H9 (cell line): ENCODE measurements around the gene HIGD2A. TPM values are rescaled to one million over a fixed set of nuclear protein-coding genes. Genes with fewer than 3 reads are reported as not detected.

Experiments used
- DNase-seq: peaks from one replicate; pipeline ENCODE4 v3.0.0-alpha.2; 2017
- H2AFZ ChIP-seq: one replicate; pipeline ENCODE4 v1.6.1; 2013; ENCODE audit warnings: mild to moderate bottlenecking, low read length, control low read depth, moderate library complexity
- H2AK5ac ChIP-seq: 2 replicates; pipeline ENCODE4 v1.6.1; 2013; ENCODE audit warnings: low read length, control low read depth, mixed read lengths; ENCODE audit not compliant: insufficient read length
- H2BK120ac ChIP-seq: one replicate; pipeline ENCODE4 v1.6.1; 2013; ENCODE audit warnings: low read depth, mild to moderate bottlenecking, low read length, control low read depth, inconsistent platforms; ENCODE audit not compliant: poor library complexity, severe bottlenecking
- H2BK12ac ChIP-seq: 2 replicates; pipeline ENCODE4 v1.6.1; 2013; ENCODE audit warnings: low read length, control low read depth, mixed read lengths, low read depth; ENCODE audit not compliant: insufficient read length
- H2BK15ac ChIP-seq: 2 replicates; pipeline ENCODE4 v1.6.1; 2013; ENCODE audit warnings: low read depth, low read length, control low read depth
- H2BK20ac ChIP-seq: one replicate; pipeline ENCODE4 v1.6.1; 2013; ENCODE audit warnings: low read depth, mild to moderate bottlenecking, low read length, control low read depth, inconsistent platforms; ENCODE audit not compliant: poor library complexity, severe bottlenecking
- H2BK5ac ChIP-seq: 2 replicates; pipeline ENCODE4 v1.6.1; 2013; ENCODE audit warnings: low read length, control low read depth, mixed read lengths; ENCODE audit not compliant: insufficient read length
- H3K14ac ChIP-seq: 2 replicates; pipeline ENCODE4 v1.6.1; 2013; ENCODE audit warnings: low read length, control low read depth; ENCODE audit not compliant: insufficient read depth
- H3K18ac ChIP-seq: 2 replicates; pipeline ENCODE4 v1.6.1; 2013; ENCODE audit warnings: low read depth, mild to moderate bottlenecking, mixed read lengths, low read length, control low read depth; ENCODE audit not compliant: insufficient read length
- H3K23ac ChIP-seq: 2 replicates; pipeline ENCODE4 v1.6.1; 2013; ENCODE audit warnings: low read length, control low read depth, mixed read lengths, low read depth; ENCODE audit not compliant: insufficient read length
- H3K23me2 ChIP-seq: 2 replicates; pipeline ENCODE4 v1.6.1; 2013; ENCODE audit warnings: low read depth, mild to moderate bottlenecking, mixed read lengths, low read length, control low read depth; ENCODE audit not compliant: insufficient read length, poor library complexity, severe bottlenecking
- H3K27ac ChIP-seq: 2 replicates; pipeline ENCODE4 v1.5.1; 2013; ENCODE audit warnings: low read length, control low read depth, mixed read lengths, low read depth; ENCODE audit not compliant: insufficient read length
- H3K27me3 ChIP-seq: 2 replicates; pipeline ENCODE4 v1.6.1; 2013; ENCODE audit warnings: low read length, control low read depth, inconsistent platforms; ENCODE audit not compliant: insufficient read depth
- H3K4ac ChIP-seq: 2 replicates; pipeline ENCODE4 v1.6.1; 2013; ENCODE audit warnings: low read depth, mild to moderate bottlenecking, control low read depth, inconsistent platforms, low read length, moderate library complexity
- H3K4me1 ChIP-seq: 2 replicates; pipeline ENCODE4 v1.6.1; 2013; ENCODE audit warnings: low read length, control low read depth, inconsistent platforms; ENCODE audit not compliant: insufficient read depth
- H3K4me2 ChIP-seq: 2 replicates; pipeline ENCODE4 v1.6.1; 2013; ENCODE audit warnings: low read length, control low read depth, mixed read lengths; ENCODE audit not compliant: insufficient read length, insufficient read depth
- H3K56ac ChIP-seq: 2 replicates; pipeline ENCODE4 v1.6.1; 2013; ENCODE audit warnings: low read depth, mild to moderate bottlenecking, mixed read lengths, low read length, control low read depth; ENCODE audit not compliant: insufficient read length
- H3K79me1 ChIP-seq: 2 replicates; pipeline ENCODE4 v1.6.1; 2013; ENCODE audit warnings: low read depth, mild to moderate bottlenecking, moderate library complexity, low read length, control low read depth, inconsistent platforms; ENCODE audit not compliant: insufficient read depth, poor library complexity, severe bottlenecking
- H3K79me2 ChIP-seq: 2 replicates; pipeline ENCODE4 v1.6.1; 2013; ENCODE audit warnings: low read length, control low read depth, inconsistent platforms; ENCODE audit not compliant: insufficient read depth
- H3K9ac ChIP-seq: 2 replicates; pipeline ENCODE4 v1.6.1; 2013; ENCODE audit warnings: low read length, control low read depth, mixed read lengths; ENCODE audit not compliant: insufficient read length; ENCODE audit errors: extremely low read depth
- H3K9me3 ChIP-seq: one replicate; pipeline ENCODE4 v1.6.1; 2013; ENCODE audit warnings: low read depth, low read length, inconsistent platforms; ENCODE audit not compliant: control insufficient read depth
- H3T11ph ChIP-seq: one replicate; pipeline ENCODE4 v1.6.1; 2013; ENCODE audit warnings: mild to moderate bottlenecking, low read length, control low read depth, inconsistent platforms
- H4K20me1 ChIP-seq: one replicate; pipeline ENCODE4 v1.6.1; 2013; ENCODE audit not compliant: control insufficient read depth, insufficient read length, insufficient read depth
- H4K5ac ChIP-seq: 2 replicates; pipeline ENCODE4 v1.6.1; 2013; ENCODE audit warnings: low read depth, mild to moderate bottlenecking, mixed read lengths, low read length, control low read depth; ENCODE audit not compliant: insufficient read length
- H4K8ac ChIP-seq: replicated peaks from 2 replicates; pipeline ENCODE4 v1.6.1; 2013; ENCODE audit warnings: low read length, control low read depth, mixed read lengths, low read depth; ENCODE audit not compliant: insufficient read length
- H4K91ac ChIP-seq: 2 replicates; pipeline ENCODE4 v1.6.1; 2013; ENCODE audit warnings: low read depth, mild to moderate bottlenecking, moderate library complexity, mixed read lengths, low read length, control low read depth; ENCODE audit not compliant: insufficient read length
- H3K27ac Mint-ChIP-seq, 3 experiments: 2 replicates in 2 of 3; 3 replicates in 1 of 3; pipeline ENCODE4 v1.8.0; 2020 to 2021; ENCODE audit warnings: mixed read lengths in 3 of 3, mild to moderate bottlenecking in 1 of 3, moderate library complexity in 1 of 3
- H3K27me3 Mint-ChIP-seq: 2 replicates; pipeline ENCODE4 v1.8.0; 2021; ENCODE audit warnings: low read depth, mild to moderate bottlenecking, moderate library complexity, mixed read lengths
- H3K36me3 Mint-ChIP-seq, 3 experiments: 2 replicates in 2 of 3; 3 replicates in 1 of 3; pipeline ENCODE4 v1.8.0; 2020 to 2021; ENCODE audit warnings: low read depth in 3 of 3, mixed read lengths in 3 of 3; ENCODE audit not compliant: insufficient read depth in 1 of 3
- H3K4me1 Mint-ChIP-seq, 2 experiments: 2 replicates each; pipeline ENCODE4 v1.8.0; 2020; ENCODE audit warnings: mixed read lengths in 2 of 2
- H3K4me3 Mint-ChIP-seq, 2 experiments: 2 replicates in 1 of 2; 3 replicates in 1 of 2; pipeline ENCODE4 v1.8.0; 2020 to 2021; ENCODE audit warnings: mild to moderate bottlenecking in 2 of 2, mixed read lengths in 2 of 2, moderate library complexity in 1 of 2
- H3K9me3 Mint-ChIP-seq, 2 experiments: 2 replicates in 1 of 2; 3 replicates in 1 of 2; pipeline ENCODE4 v1.8.0; 2020; ENCODE audit warnings: mild to moderate bottlenecking in 2 of 2, mixed read lengths in 2 of 2, moderate library complexity in 1 of 2
- CTCF ChIP-seq: fragments of 200-600 bp; sonication (generic); conservative IDR thresholded peaks from 3 replicates; pipeline ENCODE4 v1.8.0; 2021; ENCODE audit warnings: antibody characterized with exemption, mild to moderate bottlenecking
- WGBS: extraction: QIAGEN DNeasy Blood & Tissue Kit; methylation state at CpG from one replicate; pipeline ENCODE4 v1.1.7; 2013; ENCODE audit warnings: missing lambda C conversion rate, low lambda C conversion rate, mixed read lengths; ENCODE audit not compliant: insufficient read length; ENCODE audit errors: extremely low coverage; 5-methylcytosine and 5-hydroxymethylcytosine counted together
- total RNA-seq: library from RNA; stranded (reverse); gene quantifications from 2 replicates; pipeline ENCODE4 v1.2.1, GENCODE V29; 2021

HIGD2A gene
- total RNA-seq, 1 experiment from 2014 or later: 92.3 TPM

DNA sequence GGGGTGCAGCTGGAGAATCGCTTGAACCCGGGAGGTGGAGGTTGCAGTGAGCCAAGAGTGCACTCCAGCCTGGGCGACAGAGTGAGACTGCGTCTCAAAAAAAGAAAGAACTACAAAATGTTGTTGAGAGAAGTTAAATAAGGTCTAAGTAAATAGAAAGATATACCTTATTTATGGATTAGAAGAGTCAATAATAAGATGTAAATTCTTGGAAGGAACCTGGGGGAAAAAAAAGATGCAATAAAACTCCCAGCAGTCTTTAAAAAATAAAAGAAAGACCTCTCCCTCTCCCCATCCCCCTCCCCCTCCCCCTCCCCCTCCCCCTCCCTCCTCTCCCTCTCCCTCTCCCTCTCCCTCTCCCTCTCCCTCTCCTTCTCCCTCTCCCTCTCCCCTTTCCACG lies 44.2 kb downstream of the HIGD2A start:
- DNase-seq: no peak
- Histone ChIP-seq H2BK20ac (no peak overlapping the region), H3K4me2 (no peak overlapping the region), H3K23me2 (no peaks in the 10 kb centered on the region), H3K18ac (no peak overlapping the region), H3K56ac (no peak overlapping the region), H4K20me1 (no peaks in the 10 kb centered on the region), H3K23ac (no peak overlapping the region), H3K9me3 (no peaks in the 10 kb centered on the region), H3K79me1 (no peaks in the 10 kb centered on the region), H4K5ac (no peak overlapping the region), H2BK5ac (no peak overlapping the region), H3T11ph (no peak overlapping the region), H4K91ac (no peak overlapping the region), H2AFZ (no peak overlapping the region), H3K14ac (no peak overlapping the region), H2BK12ac (no peak overlapping the region), H3K9ac (no peak overlapping the region), H2BK120ac (no peak overlapping the region), H2BK15ac (no peak overlapping the region), H4K8ac (no peak overlapping the region), H3K4ac (no peak overlapping the region), H3K27ac (no peak overlapping the region), H3K4me1 (no peaks in the 10 kb centered on the region), H3K27me3 (no peaks in the 10 kb centered on the region), H3K79me2 (no peaks in the 10 kb centered on the region), H2AK5ac (no peak overlapping the region)
- no peak for TF ChIP-seq CTCF
- Mint-ChIP-seq H3K4me3 (no peak overlapping the region), H3K4me1 (no peaks in the 10 kb centered on the region; a peak in 1 of 4 replicates), H3K27me3 (peaks cover 12% of the 10 kb centered on the region), H3K9me3 (peaks cover 16 to 17% of the 10 kb centered on the region in 2 experiments), H3K27ac (no peak overlapping the region), H3K36me3 (peaks cover 0 to 7% (median 2%) of the 10 kb centered on the region in 3 experiments; a peak in 2 of 7 replicates)
- WGBS: no CpG with 5 or more reads among the region's 5 CpGs
